NCI-H2171 treated with DMSO at 0.1 percent for 48 hours (cell line): ENCODE results near the gene PDZK1IP1.
"Not testable (repeated sequence)": the region's sequence is repeated elsewhere in the genome, so short reads cannot be mapped to it uniquely, and the experiment has no call there.

Experiments
- DNase-seq: peaks from one replicate; lab custom pipeline; 2025; lab: John Stamatoyannopoulos, UW

The PDZK1IP1 gene

DNA sequence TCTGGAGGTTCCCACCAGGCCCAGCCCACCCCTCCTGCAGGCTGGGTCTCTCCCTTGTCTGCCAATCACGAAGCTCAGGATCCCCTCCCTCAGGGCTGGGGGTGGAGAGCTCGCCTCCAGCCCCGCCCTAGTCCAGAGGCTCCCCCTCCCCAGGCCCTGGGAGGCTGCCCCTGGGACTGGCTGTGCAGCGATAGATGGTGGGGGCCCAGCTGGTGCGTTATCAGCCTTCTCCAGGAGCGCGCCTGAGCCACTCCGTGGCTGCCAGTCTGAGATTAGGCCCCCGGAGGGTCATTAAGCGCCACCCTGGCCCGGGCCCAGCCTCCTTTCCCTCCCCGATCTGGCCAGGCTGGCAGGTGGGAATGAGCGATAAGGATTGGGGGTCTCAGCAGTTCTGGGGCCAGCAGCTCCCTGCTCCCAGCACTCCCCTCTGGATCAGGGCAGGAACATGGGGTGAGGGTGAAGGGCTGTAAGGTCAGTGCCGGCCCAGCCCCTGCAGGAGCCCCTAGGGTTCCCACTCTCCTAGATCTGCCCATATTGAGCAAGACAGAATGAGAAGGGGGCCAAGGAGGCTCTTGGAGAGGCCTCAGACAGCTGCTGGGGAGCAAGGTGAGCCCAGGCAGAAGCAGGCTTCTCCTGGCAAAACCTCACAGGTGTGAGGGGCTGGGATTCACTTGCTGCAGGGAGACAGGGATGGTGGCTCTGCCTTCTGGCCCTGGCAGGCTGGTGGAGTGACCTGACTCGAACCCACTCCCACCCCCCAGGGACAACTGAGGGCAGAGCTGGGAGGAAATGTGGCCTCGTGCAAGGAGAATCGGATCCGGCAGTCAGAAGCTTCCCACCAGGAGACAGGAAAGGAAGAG, 8.5 kb downstream of the PDZK1IP1 start:
- peak; percentile 47 for DNase-seq

DNA sequence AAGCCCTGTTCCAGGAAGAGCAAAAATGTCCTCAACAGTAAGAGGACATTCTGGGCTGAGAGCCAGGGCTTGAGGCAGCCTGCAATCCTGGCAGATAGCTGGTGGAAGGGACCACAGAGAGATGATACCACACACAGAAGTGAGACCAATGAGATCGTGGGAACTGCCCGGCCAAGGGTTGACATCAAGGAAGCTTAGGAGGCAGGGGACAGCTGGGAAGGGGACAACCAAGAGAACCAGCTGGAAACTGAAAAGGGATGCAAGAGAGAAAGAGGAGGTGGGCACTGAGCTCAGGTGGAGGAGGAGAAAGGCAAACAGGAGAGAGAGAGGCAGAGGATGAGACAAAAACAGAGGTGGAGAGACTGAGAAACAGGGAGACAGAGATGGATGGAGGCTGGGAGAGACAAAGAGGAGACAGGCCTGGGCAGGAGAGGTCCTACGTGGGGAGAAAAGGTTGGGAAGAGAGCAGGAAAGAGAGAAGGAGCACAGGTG, 9.2 kb downstream of the PDZK1IP1 start:
- no peak for DNase-seq

DNA sequence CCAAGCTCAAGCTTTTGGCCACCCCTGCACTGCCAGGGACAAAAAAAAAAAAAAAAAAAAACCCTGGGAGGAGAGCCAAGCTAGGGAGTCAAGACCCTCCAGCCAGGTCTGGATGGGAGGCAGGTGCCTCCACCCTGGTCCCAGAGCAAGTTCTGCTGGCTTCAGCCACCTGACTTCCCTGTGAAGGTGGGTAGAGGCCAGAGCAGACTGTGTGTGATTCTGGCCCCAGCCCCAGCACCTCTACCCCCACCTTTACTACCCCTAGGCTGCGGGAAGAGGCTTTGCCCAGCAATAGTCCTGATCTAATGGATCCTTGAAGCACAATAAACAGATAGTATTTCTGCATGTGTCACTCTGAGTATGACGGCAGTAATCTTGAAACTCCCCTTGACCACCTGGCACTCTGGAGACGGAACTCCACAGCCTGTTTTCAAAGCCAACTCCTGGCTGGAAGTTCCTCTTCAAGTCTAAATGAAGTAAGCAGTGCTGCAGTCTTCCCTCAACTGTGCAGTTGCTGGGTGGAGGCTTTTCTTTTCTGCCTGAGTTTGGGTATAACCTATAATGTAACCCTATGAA, 9.8 kb downstream of the PDZK1IP1 start:
- DNase-seq = no peak

DNA sequence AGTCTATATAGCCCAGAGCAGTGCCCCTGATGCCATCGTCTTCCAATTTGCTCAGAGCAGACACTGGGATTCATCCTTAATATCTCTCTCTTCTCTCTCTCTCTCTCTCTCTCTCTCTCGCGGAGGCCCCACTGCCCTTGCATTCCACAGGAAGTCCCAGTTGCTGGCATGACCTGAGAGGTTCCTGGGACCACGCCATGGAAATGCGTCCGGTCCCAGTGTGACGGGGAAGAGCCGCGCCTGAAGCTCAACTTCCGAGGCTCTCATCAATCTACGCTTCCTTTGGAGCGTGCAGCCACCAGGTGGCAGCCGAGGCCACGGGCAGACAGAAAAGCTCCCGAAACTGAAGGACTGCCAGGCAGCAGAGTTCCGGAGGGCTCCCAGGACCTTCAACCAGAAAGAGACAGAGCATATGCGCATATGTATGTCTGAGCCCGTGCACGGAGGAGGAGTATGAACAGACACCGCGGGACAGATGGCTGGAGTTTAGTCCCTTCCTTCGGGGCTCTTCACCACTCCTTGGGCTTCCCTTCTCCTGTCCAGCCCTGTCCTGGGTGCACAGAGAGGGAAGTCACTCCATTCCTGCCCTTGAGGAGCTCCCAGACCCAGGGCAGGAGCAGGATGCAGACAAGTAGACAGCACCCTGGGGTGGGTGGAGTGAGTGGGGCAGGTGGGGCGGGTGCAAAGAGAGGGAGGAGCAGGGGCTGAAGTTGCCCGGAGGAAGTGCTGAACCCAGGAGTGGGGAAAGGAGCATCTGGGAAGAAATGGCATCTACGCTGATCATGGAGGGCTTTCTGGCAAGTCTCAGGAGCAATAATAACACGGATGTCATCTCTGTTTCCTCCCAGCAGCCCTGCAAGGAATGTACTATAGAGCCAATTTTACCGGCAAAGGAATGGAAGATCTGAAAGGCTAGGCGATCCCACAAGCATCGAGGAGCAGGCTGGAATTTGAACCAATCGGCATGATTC, 10.5 kb downstream of the PDZK1IP1 start:
- peak; percentile 90 for DNase-seq

DNA sequence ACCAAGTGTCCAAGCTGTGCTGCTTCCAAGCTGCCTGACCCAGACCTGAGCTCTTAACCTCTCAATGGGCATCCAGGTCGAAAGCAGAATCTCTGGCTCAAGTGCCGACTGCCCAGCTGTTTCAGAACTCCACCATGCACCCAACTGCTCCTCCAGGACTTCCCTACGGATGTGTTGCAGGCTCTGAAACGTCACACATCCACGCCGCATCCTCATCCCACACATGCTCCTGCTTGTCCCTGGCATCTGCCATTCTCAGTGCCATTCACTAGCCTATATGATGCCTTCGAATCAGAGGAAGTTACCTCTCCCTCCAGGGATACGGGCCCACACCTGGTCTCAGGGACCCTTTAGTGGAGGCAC, 11.2 kb downstream of the PDZK1IP1 start:
- DNase-seq = no peak

DNA sequence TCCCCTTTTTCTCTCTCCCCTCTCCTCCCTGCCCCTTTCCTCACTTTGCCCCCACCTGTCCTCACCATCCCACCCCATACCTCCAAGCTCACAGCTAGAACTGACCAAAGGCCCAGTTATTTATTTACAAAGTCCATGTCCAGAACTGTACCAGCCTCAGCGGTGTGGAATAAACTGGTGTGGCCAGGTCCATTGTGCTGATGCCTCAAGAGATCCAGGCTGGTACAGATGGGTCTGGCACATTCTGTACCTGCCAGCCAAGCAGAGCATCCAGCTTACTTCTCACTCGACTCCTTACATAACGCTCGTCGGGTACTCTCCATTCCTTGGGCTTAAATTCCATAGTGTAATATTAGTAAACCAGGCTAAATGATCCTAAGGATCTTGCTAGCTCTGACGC, 11.8 kb downstream of the PDZK1IP1 start:
- no peak for DNase-seq

DNA sequence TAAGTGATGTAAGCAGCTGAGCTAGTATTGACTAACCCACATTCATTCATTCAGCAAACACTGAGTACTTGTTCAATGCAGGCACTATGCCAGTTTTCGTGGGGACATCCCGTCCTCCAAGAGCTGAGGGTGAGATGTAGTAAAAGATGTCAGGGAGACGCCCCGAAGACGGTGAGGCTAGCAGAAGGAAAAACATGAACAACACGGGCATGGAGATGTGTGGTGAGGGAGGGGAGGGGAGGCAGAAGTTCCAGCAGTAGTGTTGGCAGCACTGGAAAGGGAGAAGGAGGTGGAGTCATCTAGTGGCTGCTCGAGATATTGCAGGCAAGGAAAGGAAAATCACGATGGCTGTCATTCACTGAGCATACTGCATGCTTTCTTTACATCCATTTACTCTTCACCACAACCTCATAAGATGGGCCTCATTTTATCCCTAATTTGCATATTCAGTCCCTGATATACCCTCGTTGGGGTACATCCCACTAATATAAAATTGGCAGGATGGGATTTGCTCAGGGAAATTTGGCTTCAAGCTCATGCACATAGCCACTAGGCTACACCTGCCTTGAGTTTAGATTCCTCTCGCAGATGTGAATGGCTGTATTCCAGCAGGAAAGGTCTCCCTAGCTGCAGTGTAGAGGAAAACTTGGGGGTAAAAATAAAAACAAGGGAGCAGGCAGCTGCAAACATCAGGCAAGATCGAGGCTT, 14.5 kb downstream of the PDZK1IP1 start:
- peak; percentile 65 for DNase-seq

DNA sequence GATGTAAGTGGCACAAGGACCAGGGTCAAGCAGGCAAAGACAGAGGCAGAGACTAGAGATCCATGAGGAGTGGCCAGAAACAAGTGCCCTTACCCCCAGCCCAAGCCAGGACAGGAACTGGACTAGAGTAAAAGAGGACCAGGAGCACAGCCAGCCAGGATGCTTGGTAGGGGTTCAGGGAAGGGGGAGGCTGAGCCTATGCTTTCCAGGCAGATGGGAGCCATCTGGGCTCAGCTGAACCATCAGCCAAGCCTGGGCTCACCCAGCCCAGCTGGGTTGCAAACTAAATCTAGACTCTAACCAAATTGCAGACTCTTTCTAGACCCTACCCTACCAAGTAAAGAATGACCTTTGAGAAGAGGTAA, 15.2 kb downstream of the PDZK1IP1 start:
- no peak for DNase-seq

DNA sequence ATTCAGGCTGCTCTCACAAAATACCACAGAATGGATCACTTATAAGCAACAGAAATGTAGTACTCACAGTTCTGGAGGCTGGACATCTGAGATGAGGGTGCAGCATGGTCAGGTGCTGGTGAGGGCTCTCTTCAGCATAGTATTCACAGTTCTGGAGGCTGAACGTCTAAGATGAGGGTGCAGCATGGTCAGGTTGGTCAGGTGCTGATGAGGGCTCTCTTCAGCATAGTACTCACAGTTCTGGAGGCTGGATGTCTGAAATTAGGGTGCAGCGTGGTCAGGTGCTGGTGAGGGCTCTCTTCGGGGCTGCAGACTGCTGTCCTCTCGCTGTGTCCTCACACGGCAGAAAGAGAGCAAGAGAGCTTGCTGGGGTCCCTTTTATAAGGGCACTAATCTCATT, 17.1 kb downstream of the PDZK1IP1 start:
- DNase-seq = no peak

DNA sequence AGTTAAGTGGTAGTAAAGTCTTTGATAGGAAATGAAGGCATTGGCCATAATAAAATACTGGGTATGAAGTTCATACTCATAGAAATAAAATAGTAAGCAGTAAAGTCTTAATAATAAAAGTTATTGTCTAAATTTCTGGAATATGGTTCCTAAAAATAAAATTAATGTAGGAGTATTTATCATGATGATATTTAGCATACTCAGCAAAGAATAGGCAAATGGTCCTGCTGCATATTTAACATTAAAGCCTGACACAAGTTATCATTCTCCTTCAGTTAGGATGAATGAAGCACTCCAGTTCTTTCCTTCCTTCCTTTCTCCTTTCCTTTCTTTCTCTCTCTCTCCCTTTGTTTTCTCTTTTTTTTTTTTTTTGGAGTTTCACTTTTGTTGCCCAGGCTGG, 25.3 kb downstream of the PDZK1IP1 start:
- DNase-seq = no peak

DNA sequence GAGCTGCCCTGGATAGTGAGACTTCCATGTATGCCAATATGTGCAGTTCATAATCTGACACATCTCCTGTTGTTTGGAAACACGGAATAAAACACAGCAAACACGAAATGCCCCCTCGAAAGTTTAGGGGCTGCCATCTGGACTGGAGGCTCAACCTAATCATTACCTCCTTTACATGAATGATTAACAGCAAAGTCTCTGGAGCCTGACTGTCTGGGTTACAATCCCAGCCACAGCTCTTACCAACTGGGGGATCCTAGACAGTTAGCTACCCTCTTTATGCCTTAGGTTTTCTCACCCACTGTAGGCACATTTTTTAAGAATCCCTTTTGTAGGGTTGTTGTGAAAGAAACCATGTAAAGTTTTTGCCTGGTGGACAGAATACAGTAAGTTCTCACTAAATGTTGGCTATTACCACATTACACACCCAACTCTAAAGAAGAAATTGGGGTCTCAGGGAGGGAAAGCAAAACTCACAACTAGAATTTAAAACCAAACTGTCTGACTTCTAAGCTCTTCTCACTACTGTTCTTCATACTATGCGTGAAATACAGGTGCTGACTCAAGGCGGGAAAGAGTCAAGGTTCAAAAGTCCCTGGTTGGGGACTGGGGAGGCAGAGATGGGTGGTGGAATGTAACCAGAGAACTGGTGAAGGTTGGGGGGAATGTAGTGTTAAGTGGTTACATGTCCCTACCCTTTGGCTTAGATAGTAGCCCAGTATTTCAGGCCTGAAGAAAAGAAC, 28.4 kb downstream of the PDZK1IP1 start:
- no peak for DNase-seq

DNA sequence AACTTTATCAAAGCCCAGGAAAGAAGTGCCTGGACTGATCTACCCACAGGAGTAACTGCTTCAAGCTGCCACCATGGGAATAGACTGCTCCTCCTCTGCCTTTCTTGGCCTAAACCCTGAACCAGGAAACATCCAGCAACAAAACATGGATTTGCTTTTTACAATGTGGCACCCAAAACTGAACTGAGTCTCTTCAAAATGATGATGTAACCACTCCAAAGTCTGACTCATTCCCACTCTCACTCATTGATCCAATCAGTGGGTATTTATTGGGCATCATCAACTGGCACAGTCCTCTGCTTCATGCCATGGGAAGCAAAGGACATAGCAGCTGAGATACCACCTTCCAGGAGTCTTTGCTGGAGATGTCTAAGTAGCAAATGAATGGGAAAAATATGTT, 29.1 kb downstream of the PDZK1IP1 start:
- no peak for DNase-seq

DNA sequence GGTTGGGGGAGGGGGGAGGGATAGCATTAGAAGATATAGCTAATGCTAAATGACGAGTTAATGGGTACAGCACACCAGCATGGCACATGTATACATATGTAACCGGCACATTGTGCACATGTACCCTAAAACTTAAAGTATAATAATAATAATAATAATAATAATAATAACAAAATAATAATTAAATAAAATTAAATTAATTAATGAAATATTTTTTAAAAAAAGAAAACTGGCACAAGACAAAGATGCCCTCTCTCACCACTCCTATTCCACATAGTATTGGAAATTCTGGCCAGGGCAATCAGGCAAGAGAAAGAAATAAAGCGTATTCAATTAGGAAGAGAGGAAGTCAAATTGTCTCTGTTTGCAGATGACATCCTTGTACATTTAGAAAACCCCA, 31.9 kb downstream of the PDZK1IP1 start:
- DNase-seq = not testable (repeated sequence)

DNA sequence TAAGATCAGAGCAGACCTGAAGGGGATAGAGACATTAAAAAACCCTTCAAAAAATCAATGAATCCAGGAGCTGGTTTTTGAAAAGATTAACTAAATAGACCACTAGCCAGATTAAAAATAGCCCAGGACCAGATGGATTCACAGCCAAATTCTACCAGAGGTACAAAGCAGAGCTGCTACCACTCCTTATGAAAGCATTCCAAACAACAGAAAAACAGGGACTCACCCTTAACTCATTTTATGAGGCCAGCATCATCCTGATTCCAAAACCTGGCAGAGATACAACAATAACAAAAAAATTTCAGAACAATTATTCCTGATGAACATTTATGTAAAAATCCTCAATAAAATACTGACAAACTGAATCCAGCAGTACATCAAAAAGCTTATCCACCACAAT, 33.4 kb downstream of the PDZK1IP1 start:
- DNase-seq = not testable (repeated sequence)

DNA sequence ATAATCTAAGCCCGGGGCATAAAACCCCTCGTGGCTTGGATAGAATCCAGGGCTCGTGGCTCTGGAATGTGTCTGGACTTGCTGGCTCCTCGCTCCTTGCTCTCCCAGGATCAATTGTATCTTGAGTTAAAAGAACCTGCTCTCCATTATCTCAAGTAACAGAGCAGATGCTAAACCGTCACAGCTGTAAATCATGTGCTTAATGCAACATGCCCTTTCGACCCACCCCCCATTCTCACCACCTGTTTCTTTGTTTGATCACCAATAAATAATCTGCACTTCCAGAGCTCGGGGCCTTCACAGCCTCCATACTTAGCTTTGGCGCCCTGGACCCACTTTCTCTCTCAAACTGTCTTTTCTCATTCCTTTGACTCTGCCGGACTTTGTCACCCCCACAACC, 40.7 kb downstream of the PDZK1IP1 start:
- peak; percentile 83 for DNase-seq

DNA sequence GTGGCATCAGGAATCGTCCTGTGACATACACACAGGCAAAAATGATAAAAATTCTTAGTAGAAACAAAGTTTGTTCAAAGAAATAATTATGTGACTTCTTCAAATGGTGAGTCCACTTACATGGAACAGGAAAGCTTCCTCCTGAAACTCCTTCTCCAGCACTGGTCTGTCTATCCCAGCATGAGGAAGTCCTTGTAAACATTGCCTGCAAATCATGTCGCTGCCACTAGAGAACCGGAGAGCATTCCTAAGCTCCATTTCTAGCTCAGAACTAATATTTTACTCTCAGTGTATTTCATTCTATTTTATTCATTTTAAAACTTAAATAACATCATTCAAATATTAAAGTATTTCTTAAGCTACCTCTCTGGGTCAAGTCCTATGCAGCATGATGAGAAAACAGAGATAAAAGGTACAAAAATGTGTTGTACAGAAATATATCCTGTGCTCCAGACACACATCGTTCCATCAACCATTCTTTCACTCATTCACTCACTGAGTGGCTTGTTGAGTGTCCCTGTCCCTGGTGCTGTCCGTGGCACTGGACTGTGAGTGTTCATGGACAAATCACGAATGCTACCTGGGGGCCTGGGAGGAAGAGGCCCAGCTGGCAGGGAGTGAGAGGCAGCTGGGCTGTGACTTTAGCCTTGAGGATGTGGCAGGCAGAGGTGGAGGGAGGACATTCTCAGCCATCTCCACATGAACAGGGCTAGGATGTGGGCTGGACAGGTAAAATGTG, 42.6 kb downstream of the PDZK1IP1 start:
- peak; percentile 1 for DNase-seq

DNA sequence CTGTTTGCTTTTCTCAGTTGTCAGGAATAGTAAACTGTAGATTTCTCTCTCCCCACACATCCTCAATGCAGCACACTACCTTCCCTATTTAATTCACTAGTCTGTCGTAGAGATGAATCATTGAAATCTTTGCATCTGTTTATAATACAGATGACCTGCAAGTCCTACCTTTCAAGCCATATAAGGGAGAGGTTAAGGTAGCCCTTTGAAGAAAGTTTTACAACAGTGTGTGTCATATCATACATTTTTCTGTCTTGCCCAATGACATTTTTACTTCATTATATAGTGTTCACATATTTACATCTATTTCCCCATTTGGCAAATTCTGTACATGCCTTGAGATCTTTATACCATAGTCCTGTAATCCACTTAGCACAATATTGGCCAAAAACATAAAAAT, 43.3 kb downstream of the PDZK1IP1 start:
- DNase-seq = not testable (repeated sequence)

DNA sequence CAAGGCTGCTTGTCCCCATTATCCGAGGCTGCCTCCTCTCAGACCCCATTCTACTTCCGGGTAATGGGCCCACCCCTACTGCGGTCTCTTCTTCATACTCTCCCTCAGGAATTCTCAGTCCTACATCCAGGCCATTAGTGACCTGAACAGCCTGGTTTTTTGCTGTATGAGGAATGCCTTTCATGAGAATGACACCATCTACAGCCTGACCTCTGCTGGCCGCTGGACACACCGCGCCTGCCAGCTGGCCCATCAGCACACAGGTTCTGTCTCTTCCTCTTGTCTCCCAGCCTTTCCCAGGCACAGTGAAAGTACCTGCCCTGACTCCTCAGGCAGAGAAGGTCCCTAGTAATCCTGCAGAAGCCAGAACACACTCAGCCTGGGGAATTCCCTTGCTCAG, 46.2 kb downstream of the PDZK1IP1 start:
- DNase-seq = not testable (repeated sequence)

DNA sequence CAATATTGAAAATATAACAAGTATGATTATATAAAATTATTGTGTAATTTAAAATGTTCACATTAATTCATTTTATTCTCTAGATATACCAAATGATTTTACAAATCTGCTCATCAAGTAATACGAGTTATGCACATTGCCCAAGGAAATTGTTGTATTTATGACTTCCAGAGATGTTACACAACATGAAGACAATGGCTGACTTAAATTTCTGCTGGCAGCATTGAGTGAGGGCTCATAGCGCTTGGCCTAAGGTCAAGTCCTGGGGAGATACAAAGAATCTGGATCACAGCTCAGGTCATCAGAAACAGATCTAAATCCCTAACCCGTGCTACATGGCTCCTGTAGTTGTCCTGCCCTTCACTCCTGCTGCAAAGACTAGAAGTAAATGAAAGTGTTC, 49.5 kb downstream of the PDZK1IP1 start:
- DNase-seq = not testable (repeated sequence)

DNA sequence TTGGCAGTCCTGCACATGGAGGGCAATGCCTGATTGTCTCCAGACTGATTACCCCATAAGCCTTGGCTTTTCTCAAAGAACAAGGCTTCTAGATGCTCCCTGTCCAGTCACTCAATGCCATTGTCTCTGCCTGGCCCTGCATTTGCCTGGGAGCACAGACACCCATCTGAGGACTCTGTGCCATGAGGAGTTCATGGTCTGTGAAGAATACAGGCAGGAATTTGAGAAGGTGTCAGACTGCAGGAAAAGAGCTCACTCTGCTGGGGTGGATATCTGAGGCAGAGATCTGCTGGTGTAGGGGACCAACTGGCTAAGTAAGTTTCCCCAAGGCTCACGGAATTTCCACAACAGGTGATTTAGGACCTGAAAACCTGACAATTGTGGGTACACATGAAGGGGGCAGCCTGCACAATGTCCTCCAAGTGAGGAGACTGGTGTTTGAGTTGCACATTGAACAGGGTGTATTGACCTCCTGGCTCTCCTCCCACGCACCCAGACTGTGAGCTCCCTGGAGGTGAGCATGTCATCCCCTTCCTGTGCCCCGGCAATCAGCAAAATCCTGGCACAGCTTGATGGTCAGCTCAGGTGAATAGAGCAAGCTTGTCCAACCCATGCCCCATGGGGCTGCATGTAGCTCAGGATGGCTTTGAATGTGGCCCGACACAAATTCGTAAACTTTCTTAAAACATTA, 51.8 kb downstream of the PDZK1IP1 start:
- no peak for DNase-seq
